Transverse colon (tissue), 4 donors: ENCODE measurements around the gene FMO1.

Source experiments
- CTCF ChIP-seq, 5 experiments: fragments of 200-600 bp in 3 of 5; fragments of 450-650 bp in 2 of 5; sonication (generic) in 3 of 5; IDR thresholded peaks; 1 replicate in 2 of 5; 2 replicates in 3 of 5; pipeline ENCODE4 v1.5.1; 2016 to 2017; ENCODE audit warnings: antibody characterized with exemption in 5 of 5, inconsistent platforms in 3 of 5, mild to moderate bottlenecking in 2 of 5, moderate library complexity in 1 of 5
- EP300 ChIP-seq: sonication (generic); formaldehyde crosslinking; IDR thresholded peaks from one replicate; pipeline ENCODE4 v1.6.1; 2017; ENCODE audit warnings: antibody characterized with exemption, low read depth
- POLR2A ChIP-seq: fragments of 450-650 bp; IDR thresholded peaks from one replicate; pipeline ENCODE4 v1.6.1; 2016; ENCODE audit warnings: antibody characterized with exemption, mild to moderate bottlenecking, moderate library complexity
- POLR2AphosphoS5 ChIP-seq, 3 donors: sonication (generic); formaldehyde crosslinking; IDR thresholded peaks; one replicate each; pipeline ENCODE4 v1.6.1; 2016; ENCODE audit warnings: antibody characterized with exemption in 3 of 3

- no peak for TF ChIP-seq EP300
- TF ChIP-seq CTCF (IDR thresholded peaks at IDR 0.05) = no peak
- no peak for TF ChIP-seq POLR2A
- no peak for TF ChIP-seq POLR2AphosphoS5 (IDR thresholded peaks at IDR 0.05)
These were observed 35.5 kb upstream of the FMO1 start for GRCh38 chr1:171212607-171213351.
